ENCODE results near the gene OAS3. TPM values are rescaled to one million over a fixed set of nuclear protein-coding genes. Genes with fewer than 3 reads are reported as not detected.

The OAS3 gene
- polyA plus RNA-seq, 1 of the 3 experiments (the other 2 are of a cell fraction), result 3.0 TPM

DNA sequence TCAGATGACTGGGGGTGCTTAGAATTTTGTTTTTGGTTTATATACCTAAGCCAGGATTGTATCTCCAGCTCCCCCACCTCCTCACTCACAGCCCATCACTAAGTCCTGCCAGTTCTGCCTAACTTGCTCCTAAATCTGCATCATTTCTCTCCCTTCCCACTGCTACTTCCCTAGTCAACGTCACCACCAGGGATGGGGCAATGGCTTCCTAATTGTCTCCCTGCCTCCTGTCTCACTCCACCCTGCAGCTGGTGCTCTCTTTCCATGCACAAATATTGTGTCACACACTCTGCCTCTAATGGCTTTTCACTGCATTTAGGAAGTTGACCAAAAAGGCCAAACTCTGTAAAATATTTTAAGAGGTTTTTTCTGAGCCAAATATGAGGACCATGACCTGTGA is 51.5 kb downstream of the OAS3 start (continued):
- TF ChIP-seq FOSL2 (IDR thresholded peaks at IDR 0.05; ENCODE audit: borderline replicate concordance, low read depth), result no peak
- TF ChIP-seq, protein P1, sequence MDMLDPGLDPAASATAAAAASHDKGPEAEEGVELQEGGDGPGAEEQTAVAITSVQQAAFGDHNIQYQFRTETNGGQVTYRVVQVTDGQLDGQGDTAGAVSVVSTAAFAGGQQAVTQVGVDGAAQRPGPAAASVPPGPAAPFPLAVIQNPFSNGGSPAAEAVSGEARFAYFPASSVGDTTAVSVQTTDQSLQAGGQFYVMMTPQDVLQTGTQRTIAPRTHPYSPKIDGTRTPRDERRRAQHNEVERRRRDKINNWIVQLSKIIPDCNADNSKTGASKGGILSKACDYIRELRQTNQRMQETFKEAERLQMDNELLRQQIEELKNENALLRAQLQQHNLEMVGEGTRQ (IDR thresholded peaks at IDR 0.05; ENCODE audit: borderline replicate concordance, low read depth, low read length), result no peak
- TF ChIP-seq RFX5 (IDR thresholded peaks at IDR 0.05; ENCODE audit: low read length), result no peak
- TF ChIP-seq POLR2AphosphoS5 (IDR thresholded peaks at IDR 0.05; ENCODE audit: low read depth, low read length), result no peak
- no peak for TF ChIP-seq RXRA (IDR thresholded peaks at IDR 0.05; ENCODE audit: borderline replicate concordance, low read depth)
- no peak for TF ChIP-seq JUND (IDR thresholded peaks at IDR 0.05)
- TF ChIP-seq, protein P2, sequence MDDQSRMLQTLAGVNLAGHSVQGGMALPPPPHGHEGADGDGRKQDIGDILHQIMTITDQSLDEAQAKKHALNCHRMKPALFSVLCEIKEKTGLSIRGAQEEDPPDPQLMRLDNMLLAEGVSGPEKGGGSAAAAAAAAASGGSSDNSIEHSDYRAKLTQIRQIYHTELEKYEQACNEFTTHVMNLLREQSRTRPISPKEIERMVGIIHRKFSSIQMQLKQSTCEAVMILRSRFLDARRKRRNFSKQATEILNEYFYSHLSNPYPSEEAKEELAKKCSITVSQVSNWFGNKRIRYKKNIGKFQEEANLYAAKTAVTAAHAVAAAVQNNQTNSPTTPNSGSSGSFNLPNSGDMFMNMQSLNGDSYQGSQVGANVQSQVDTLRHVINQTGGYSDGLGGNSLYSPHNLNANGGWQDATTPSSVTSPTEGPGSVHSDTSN (IDR thresholded peaks at IDR 0.05), result no peak
- TF ChIP-seq, protein P3, sequence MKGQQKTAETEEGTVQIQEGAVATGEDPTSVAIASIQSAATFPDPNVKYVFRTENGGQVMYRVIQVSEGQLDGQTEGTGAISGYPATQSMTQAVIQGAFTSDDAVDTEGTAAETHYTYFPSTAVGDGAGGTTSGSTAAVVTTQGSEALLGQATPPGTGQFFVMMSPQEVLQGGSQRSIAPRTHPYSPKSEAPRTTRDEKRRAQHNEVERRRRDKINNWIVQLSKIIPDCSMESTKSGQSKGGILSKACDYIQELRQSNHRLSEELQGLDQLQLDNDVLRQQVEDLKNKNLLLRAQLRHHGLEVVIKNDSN (IDR thresholded peaks at IDR 0.05; ENCODE audit: borderline replicate concordance, low read depth), result no peak

DNA sequence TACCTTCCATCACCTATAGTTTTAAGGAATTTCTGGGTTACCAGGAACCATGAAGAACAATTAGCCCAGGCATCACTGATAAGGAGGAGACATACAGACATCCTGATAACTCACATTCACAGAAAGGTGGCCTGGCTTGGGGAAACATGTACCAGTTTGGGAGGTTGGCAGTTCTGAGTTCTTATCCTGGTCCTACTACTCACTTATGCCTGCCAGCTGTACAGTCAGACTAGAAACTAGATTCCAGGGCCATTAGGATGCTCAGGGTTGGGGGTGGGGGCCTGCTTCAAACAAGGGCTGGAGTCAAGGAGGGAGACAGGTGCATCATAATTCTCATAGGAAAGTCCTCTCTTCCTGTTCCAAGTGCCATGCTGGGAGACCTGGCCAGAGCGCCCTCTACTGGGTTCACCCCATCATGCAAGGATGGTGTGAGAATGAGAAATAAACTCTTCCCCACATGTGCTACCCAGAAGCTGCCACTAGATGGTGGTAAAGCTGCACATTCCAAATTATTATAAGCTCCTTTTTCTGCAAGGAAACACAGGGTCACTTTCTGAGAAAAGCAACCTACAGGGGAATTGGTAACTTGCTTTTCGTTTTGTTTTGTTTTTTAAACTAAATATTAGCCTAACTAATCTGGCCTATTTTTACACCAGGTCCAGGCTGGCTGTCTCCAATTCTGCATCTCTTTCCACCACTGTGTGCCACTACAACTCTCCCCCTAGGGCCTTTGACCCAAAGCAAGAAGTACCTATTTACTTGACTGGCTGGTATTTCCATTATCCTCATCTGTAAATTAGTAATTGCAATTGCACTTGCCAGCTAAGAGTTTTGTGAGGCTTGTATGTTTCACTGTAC is 54.5 kb downstream of the OAS3 start:
- WGBS (ENCODE audit: low lambda C conversion rate), result 8% methylated on average over 2 of the region's 2 CpGs
- Histone ChIP-seq H3K36me3 (replicated peaks in 1 of 2; ENCODE audit: control insufficient read depth in 1 of 2, insufficient read depth in 2 of 2, low read length in 1 of 2) (no peaks in the 10 kb centered on the region), H2AFZ (ENCODE audit: low read depth) (no peak overlapping the region), H3K79me2 (ENCODE audit: insufficient read depth) (no peaks in the 10 kb centered on the region), H3K4me1 (ENCODE audit: control insufficient read depth in 1 of 2, insufficient read depth in 2 of 2, low read depth in 1 of 2, low read length in 1 of 2) (no peaks in the 10 kb centered on the region), H4K20me1 (ENCODE audit: insufficient read depth) (no peaks in the 10 kb centered on the region), H3K27ac (ENCODE audit: low read depth in 2 of 2, low read length in 1 of 2) (no peak overlapping the region), H3F3A (replicated peaks; ENCODE audit: insufficient read depth) (no peaks in the 10 kb centered on the region), H3K9ac (no peak overlapping the region), H3K9me2 (no peaks in the 10 kb centered on the region), H3K4me3 (ENCODE audit: low read depth in 2 of 2, low read length in 1 of 2) (peak overlapping the region in 1 of 2 experiments; percentile 54; a peak in 1 of 4 replicates), H3K4me2 (no peak overlapping the region), H3K9me3 (no peaks in the 10 kb centered on the region), H3K27me3 (ENCODE audit: insufficient read depth) (no peaks in the 10 kb centered on the region)
- peak; percentile 70 for DNase-seq
- TF ChIP-seq MEF2A (IDR thresholded peaks at IDR 0.05; ENCODE audit: borderline replicate concordance, low read depth) (no peak), RAD21 (IDR thresholded peaks at IDR 0.05; ENCODE audit: low read length) (peak; percentile 81), SMC3 (IDR thresholded peaks at IDR 0.05; ENCODE audit: low read depth, low read length) (peak; percentile 52)
- TF ChIP-seq, protein P4, sequence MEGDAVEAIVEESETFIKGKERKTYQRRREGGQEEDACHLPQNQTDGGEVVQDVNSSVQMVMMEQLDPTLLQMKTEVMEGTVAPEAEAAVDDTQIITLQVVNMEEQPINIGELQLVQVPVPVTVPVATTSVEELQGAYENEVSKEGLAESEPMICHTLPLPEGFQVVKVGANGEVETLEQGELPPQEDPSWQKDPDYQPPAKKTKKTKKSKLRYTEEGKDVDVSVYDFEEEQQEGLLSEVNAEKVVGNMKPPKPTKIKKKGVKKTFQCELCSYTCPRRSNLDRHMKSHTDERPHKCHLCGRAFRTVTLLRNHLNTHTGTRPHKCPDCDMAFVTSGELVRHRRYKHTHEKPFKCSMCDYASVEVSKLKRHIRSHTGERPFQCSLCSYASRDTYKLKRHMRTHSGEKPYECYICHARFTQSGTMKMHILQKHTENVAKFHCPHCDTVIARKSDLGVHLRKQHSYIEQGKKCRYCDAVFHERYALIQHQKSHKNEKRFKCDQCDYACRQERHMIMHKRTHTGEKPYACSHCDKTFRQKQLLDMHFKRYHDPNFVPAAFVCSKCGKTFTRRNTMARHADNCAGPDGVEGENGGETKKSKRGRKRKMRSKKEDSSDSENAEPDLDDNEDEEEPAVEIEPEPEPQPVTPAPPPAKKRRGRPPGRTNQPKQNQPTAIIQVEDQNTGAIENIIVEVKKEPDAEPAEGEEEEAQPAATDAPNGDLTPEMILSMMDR (IDR thresholded peaks at IDR 0.05), result peak; percentile 85
- CTCF ChIA-PET, result interaction anchor here (0.6 to 3.5 kb wide), 48 partner anchors 8 to 542 kb away, joined by 3 to 39 read pairs (median 5); partner anchors contain the start of gene OAS2
- POLR2A ChIA-PET, result no interaction called here
